ENCODE measurements around the gene THSD4. TPM values are rescaled to one million over a fixed set of nuclear protein-coding genes. Genes with fewer than 3 reads are reported as not detected.

Gene THSD4
- total and polyA plus RNA-seq, 8 donors: 15.7 to 43.3 (median 19.1) TPM

- H3K4me1 ChIP-seq: peaks cover 0 to 3% of the 10 kb centered on the region in 2 donors
- intact Hi-C loops (cut with DNase I): no loop called here
- no peak for DNase-seq
- H3K27ac ChIP-seq: peak overlapping the region; percentile 29 to 68
- no peaks in the 10 kb centered on the region for H3K9me3 ChIP-seq
- H3K4me3 ChIP-seq: no peak overlapping the region
- TF ChIP-seq, protein P1, sequence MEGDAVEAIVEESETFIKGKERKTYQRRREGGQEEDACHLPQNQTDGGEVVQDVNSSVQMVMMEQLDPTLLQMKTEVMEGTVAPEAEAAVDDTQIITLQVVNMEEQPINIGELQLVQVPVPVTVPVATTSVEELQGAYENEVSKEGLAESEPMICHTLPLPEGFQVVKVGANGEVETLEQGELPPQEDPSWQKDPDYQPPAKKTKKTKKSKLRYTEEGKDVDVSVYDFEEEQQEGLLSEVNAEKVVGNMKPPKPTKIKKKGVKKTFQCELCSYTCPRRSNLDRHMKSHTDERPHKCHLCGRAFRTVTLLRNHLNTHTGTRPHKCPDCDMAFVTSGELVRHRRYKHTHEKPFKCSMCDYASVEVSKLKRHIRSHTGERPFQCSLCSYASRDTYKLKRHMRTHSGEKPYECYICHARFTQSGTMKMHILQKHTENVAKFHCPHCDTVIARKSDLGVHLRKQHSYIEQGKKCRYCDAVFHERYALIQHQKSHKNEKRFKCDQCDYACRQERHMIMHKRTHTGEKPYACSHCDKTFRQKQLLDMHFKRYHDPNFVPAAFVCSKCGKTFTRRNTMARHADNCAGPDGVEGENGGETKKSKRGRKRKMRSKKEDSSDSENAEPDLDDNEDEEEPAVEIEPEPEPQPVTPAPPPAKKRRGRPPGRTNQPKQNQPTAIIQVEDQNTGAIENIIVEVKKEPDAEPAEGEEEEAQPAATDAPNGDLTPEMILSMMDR (IDR thresholded peaks at IDR 0.05): no peak
- no peaks in the 10 kb centered on the region for H3K27me3 ChIP-seq
- ATAC-seq: no peak
- H3K36me3 ChIP-seq: no peaks in the 10 kb centered on the region
Observed at GRCh38 chr15:71083349-71083748, 31.9 kb upstream of the THSD4 start.

DNA sequence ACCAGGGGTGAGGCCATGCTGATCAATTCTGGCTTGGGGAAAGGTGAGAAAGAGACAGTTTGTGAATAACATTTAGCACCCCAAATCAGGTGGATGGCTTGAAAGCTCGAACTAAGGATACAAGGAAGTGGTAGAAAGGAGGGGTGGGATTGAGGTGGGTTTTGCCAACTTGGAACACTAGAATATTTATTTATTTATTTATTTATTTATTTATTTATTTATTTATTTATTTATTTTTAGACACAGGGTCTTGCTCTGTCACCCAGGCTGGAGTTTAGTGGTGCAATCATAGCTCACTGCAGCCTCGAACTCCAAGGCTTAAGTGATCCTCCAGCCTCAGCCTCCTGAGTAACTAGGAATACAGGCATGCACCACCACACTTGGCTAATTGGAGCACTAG lies 31.0 kb upstream of the THSD4 start:
- no peaks in the 10 kb centered on the region for H3K27me3 ChIP-seq
- TF ChIP-seq, protein P1 (IDR thresholded peaks at IDR 0.05): no peak
- ATAC-seq (no peak), DNase-seq (no peak)
- no peak overlapping the region for H3K27ac ChIP-seq
- H3K4me3 ChIP-seq: no peak overlapping the region
- no peaks in the 10 kb centered on the region for H3K9me3 ChIP-seq
- no peaks in the 10 kb centered on the region for H3K36me3 ChIP-seq
- intact Hi-C loops (cut with DNase I): no loop called here
- peaks cover 0 to 3% of the 10 kb centered on the region in 2 donors for H3K4me1 ChIP-seq

- Histone ChIP-seq H3K27me3 (no peaks in the 10 kb centered on the region), H3K4me3 (no peak overlapping the region), H3K27ac (no peak overlapping the region), H3K4me1 (peaks cover 0 to 3% of the 10 kb centered on the region in 2 donors), H3K36me3 (no peaks in the 10 kb centered on the region), H3K9me3 (no peaks in the 10 kb centered on the region)
- DNase-seq (no peak), ATAC-seq (no peak)
- intact Hi-C loops (cut with DNase I): no loop called here
- TF ChIP-seq, protein P1 (IDR thresholded peaks at IDR 0.05): no peak
Observed at GRCh38 chr15:71085809-71086208, 29.5 kb upstream of the THSD4 start.

DNA sequence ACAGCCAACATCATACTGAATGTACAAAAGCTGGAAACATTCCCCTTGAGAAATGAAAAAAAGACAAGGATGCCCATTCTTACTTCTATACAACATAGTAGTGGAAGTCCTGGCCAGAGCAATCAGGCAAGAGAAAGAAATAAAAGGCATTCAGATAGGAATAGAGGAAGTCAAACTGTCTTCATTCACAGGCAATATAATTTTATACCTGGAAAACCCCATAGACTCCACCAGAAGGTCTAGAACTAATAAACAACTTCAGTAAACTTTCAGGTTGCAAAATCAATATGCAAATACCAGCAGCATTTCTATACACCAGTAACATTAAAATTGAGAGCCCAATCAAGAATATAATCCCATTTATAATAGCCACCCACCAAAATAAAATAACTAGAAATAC lies 27.1 kb upstream of the THSD4 start:
- Histone ChIP-seq H3K27me3 (no peaks in the 10 kb centered on the region), H3K9me3 (no peaks in the 10 kb centered on the region), H3K4me1 (no peaks in the 10 kb centered on the region), H3K27ac (no peak overlapping the region), H3K4me3 (no peak overlapping the region), H3K36me3 (no peaks in the 10 kb centered on the region)
- intact Hi-C loops (cut with DNase I): no loop called here
- no peak for DNase-seq
- no peak for ATAC-seq
- TF ChIP-seq, protein P1 (IDR thresholded peaks at IDR 0.05): no peak

GRCh38 chr15:71088683-71089082 lies 26.6 kb upstream of the THSD4 start:
- Histone ChIP-seq H3K36me3 (no peaks in the 10 kb centered on the region), H3K4me3 (no peak overlapping the region), H3K4me1 (no peaks in the 10 kb centered on the region), H3K27me3 (no peaks in the 10 kb centered on the region), H3K27ac (no peak overlapping the region), H3K9me3 (no peaks in the 10 kb centered on the region)
- DNase-seq (no peak), ATAC-seq (no peak)
- TF ChIP-seq, protein P1 (IDR thresholded peaks at IDR 0.05): no peak
- intact Hi-C loops (cut with DNase I): no loop called here
